ENCODE measurements around the gene TOP2B. TPM values are rescaled to one million over a fixed set of nuclear protein-coding genes. Genes with fewer than 3 reads are reported as not detected.

The TOP2B gene
- total and polyA plus RNA-seq, 2 experiments from 2014 or later: 92.0 to 179 TPM

DNA sequence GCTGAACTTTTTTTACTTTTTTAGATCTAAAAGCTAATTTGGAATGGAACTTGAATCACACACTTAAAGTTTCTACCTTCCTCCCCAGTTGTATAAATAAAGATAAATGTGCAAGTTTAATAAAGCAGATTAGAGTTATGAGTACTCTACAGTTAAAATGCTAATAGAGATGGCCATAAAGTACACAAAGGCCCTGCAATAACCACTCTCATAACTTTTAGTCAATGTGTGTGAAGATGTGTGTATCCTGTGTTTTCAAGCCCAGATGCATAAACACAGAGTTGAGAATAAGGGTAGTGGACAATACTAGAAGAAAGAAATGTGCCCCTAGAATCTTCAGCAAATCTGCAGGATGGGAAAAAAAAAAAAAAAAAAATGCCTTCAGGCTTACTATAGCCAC, 45.3 kb downstream of the TOP2B start:
- H3K36me3 Mint-ChIP-seq (ENCODE audit: low read depth): peaks cover 49% of the 10 kb centered on the region
- no peak overlapping the region for H3K27ac Mint-ChIP-seq
- no peak for TF ChIP-seq POLR2AphosphoS5 (IDR thresholded peaks at IDR 0.05; ENCODE audit: low read depth)
- TF ChIP-seq, protein P1, sequence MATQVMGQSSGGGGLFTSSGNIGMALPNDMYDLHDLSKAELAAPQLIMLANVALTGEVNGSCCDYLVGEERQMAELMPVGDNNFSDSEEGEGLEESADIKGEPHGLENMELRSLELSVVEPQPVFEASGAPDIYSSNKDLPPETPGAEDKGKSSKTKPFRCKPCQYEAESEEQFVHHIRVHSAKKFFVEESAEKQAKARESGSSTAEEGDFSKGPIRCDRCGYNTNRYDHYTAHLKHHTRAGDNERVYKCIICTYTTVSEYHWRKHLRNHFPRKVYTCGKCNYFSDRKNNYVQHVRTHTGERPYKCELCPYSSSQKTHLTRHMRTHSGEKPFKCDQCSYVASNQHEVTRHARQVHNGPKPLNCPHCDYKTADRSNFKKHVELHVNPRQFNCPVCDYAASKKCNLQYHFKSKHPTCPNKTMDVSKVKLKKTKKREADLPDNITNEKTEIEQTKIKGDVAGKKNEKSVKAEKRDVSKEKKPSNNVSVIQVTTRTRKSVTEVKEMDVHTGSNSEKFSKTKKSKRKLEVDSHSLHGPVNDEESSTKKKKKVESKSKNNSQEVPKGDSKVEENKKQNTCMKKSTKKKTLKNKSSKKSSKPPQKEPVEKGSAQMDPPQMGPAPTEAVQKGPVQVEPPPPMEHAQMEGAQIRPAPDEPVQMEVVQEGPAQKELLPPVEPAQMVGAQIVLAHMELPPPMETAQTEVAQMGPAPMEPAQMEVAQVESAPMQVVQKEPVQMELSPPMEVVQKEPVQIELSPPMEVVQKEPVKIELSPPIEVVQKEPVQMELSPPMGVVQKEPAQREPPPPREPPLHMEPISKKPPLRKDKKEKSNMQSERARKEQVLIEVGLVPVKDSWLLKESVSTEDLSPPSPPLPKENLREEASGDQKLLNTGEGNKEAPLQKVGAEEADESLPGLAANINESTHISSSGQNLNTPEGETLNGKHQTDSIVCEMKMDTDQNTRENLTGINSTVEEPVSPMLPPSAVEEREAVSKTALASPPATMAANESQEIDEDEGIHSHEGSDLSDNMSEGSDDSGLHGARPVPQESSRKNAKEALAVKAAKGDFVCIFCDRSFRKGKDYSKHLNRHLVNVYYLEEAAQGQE (IDR thresholded peaks at IDR 0.05; ENCODE audit: unreplicated experiment): no peak
- TF ChIP-seq, protein P2, sequence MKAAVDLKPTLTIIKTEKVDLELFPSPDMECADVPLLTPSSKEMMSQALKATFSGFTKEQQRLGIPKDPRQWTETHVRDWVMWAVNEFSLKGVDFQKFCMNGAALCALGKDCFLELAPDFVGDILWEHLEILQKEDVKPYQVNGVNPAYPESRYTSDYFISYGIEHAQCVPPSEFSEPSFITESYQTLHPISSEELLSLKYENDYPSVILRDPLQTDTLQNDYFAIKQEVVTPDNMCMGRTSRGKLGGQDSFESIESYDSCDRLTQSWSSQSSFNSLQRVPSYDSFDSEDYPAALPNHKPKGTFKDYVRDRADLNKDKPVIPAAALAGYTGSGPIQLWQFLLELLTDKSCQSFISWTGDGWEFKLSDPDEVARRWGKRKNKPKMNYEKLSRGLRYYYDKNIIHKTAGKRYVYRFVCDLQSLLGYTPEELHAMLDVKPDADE (IDR thresholded peaks at IDR 0.05): no peak
- TF ChIP-seq, protein P3, sequence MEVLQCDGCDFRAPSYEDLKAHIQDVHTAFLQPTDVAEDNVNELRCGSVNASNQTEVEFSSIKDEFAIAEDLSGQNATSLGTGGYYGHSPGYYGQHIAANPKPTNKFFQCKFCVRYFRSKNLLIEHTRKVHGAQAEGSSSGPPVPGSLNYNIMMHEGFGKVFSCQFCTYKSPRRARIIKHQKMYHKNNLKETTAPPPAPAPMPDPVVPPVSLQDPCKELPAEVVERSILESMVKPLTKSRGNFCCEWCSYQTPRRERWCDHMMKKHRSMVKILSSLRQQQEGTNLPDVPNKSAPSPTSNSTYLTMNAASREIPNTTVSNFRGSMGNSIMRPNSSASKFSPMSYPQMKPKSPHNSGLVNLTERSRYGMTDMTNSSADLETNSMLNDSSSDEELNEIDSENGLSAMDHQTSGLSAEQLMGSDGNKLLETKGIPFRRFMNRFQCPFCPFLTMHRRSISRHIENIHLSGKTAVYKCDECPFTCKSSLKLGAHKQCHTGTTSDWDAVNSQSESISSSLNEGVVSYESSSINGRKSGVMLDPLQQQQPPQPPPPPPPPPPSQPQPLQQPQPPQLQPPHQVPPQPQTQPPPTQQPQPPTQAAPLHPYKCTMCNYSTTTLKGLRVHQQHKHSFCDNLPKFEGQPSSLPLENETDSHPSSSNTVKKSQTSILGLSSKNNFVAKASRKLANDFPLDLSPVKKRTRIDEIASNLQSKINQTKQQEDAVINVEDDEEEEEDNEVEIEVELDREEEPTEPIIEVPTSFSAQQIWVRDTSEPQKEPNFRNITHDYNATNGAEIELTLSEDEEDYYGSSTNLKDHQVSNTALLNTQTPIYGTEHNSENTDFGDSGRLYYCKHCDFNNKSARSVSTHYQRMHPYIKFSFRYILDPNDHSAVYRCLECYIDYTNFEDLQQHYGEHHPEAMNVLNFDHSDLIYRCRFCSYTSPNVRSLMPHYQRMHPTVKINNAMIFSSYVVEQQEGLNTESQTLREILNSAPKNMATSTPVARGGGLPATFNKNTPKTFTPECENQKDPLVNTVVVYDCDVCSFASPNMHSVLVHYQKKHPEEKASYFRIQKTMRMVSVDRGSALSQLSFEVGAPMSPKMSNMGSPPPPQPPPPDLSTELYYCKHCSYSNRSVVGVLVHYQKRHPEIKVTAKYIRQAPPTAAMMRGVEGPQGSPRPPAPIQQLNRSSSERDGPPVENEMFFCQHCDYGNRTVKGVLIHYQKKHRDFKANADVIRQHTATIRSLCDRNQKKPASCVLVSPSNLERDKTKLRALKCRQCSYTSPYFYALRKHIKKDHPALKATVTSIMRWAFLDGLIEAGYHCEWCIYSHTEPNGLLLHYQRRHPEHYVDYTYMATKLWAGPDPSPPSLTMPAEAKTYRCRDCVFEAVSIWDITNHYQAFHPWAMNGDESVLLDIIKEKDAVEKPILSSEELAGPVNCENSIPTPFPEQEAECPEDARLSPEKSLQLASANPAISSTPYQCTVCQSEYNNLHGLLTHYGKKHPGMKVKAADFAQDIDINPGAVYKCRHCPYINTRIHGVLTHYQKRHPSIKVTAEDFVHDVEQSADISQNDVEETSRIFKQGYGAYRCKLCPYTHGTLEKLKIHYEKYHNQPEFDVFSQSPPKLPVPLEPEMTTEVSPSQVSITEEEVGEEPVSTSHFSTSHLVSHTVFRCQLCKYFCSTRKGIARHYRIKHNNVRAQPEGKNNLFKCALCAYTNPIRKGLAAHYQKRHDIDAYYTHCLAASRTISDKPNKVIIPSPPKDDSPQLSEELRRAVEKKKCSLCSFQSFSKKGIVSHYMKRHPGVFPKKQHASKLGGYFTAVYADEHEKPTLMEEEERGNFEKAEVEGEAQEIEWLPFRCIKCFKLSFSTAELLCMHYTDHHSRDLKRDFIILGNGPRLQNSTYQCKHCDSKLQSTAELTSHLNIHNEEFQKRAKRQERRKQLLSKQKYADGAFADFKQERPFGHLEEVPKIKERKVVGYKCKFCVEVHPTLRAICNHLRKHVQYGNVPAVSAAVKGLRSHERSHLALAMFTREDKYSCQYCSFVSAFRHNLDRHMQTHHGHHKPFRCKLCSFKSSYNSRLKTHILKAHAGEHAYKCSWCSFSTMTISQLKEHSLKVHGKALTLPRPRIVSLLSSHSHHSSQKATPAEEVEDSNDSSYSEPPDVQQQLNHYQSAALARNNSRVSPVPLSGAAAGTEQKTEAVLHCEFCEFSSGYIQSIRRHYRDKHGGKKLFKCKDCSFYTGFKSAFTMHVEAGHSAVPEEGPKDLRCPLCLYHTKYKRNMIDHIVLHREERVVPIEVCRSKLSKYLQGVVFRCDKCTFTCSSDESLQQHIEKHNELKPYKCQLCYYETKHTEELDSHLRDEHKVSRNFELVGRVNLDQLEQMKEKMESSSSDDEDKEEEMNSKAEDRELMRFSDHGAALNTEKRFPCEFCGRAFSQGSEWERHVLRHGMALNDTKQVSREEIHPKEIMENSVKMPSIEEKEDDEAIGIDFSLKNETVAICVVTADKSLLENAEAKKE (CRISPR knock-in tag; IDR thresholded peaks at IDR 0.05): no peak
- no peak for TF ChIP-seq JUNB (IDR thresholded peaks at IDR 0.05; ENCODE audit: unreplicated experiment)
- TF ChIP-seq NANOG (IDR thresholded peaks at IDR 0.05; ENCODE audit: borderline replicate concordance): no peak
- TF ChIP-seq, protein P4, sequence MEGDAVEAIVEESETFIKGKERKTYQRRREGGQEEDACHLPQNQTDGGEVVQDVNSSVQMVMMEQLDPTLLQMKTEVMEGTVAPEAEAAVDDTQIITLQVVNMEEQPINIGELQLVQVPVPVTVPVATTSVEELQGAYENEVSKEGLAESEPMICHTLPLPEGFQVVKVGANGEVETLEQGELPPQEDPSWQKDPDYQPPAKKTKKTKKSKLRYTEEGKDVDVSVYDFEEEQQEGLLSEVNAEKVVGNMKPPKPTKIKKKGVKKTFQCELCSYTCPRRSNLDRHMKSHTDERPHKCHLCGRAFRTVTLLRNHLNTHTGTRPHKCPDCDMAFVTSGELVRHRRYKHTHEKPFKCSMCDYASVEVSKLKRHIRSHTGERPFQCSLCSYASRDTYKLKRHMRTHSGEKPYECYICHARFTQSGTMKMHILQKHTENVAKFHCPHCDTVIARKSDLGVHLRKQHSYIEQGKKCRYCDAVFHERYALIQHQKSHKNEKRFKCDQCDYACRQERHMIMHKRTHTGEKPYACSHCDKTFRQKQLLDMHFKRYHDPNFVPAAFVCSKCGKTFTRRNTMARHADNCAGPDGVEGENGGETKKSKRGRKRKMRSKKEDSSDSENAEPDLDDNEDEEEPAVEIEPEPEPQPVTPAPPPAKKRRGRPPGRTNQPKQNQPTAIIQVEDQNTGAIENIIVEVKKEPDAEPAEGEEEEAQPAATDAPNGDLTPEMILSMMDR (conservative IDR thresholded peaks at IDR 0.05; ENCODE audit: low read depth in 2 of 2): no peak
- TF ChIP-seq EZH2phosphoT487 (IDR thresholded peaks at IDR 0.05; ENCODE audit: unreplicated experiment): no peak
- no peak for TF ChIP-seq STAT1 (IDR thresholded peaks at IDR 0.05; ENCODE audit: unreplicated experiment)
- no peak for TF ChIP-seq ZNF114 (CRISPR knock-in tag; IDR thresholded peaks at IDR 0.05)
- no peak for TF ChIP-seq EZH2 (IDR thresholded peaks at IDR 0.05; ENCODE audit: low read depth, unreplicated experiment)
- no peak for TF ChIP-seq ZNF331 (CRISPR knock-in tag; IDR thresholded peaks at IDR 0.05; ENCODE audit: low read depth)
- TF ChIP-seq CREB1 (CRISPR knock-in tag; IDR thresholded peaks at IDR 0.05; ENCODE audit: low read depth): no peak

More for the DNA sequence above, 45.3 kb downstream of the TOP2B start:
- no peaks in the 10 kb centered on the region for H3F3A ChIP-seq (replicated peaks; ENCODE audit: low read depth)
- H3K27me3 ChIP-seq (ENCODE audit: insufficient read depth): no peaks in the 10 kb centered on the region
- H3K4me1 ChIP-seq (ENCODE audit: insufficient read depth): no peaks in the 10 kb centered on the region
- no peak overlapping the region for H3K4me2 ChIP-seq
- H2AFZ ChIP-seq: no peak overlapping the region
- H3K4me1 Mint-ChIP-seq: no peaks in the 10 kb centered on the region
- no peak overlapping the region for H3K4me3 ChIP-seq
- H4K20me1 ChIP-seq (replicated peaks; ENCODE audit: insufficient read depth): no peaks in the 10 kb centered on the region
- H3K79me2 ChIP-seq (replicated peaks; ENCODE audit: insufficient read depth): no peaks in the 10 kb centered on the region
- H3K4me3 Mint-ChIP-seq: no peak overlapping the region
- peaks cover 44% of the 10 kb centered on the region for H3K36me3 ChIP-seq (ENCODE audit: insufficient read depth)
- no peaks in the 10 kb centered on the region for H3K9me2 ChIP-seq (ENCODE audit: insufficient read depth)
- ATAC-seq (no peak), DNase-seq (ENCODE audit: low spot score) (no peak)
- no peaks in the 10 kb centered on the region for H3K27me3 Mint-ChIP-seq (ENCODE audit: insufficient read depth, low read depth, poor library complexity)
- no peak overlapping the region for H3K27ac ChIP-seq (ENCODE audit: low read depth)
- H3K9me3 Mint-ChIP-seq: no peaks in the 10 kb centered on the region

Measured in GM23338 (cell line).